ENCODE measurements around the gene CHMP4B. TPM values are rescaled to one million over a fixed set of nuclear protein-coding genes. Genes with fewer than 3 reads are reported as not detected.

CHMP4B gene
- polyA plus RNA-seq, 1 of the 3 experiments (the other 2 are of a cell fraction): 123 TPM

DNA sequence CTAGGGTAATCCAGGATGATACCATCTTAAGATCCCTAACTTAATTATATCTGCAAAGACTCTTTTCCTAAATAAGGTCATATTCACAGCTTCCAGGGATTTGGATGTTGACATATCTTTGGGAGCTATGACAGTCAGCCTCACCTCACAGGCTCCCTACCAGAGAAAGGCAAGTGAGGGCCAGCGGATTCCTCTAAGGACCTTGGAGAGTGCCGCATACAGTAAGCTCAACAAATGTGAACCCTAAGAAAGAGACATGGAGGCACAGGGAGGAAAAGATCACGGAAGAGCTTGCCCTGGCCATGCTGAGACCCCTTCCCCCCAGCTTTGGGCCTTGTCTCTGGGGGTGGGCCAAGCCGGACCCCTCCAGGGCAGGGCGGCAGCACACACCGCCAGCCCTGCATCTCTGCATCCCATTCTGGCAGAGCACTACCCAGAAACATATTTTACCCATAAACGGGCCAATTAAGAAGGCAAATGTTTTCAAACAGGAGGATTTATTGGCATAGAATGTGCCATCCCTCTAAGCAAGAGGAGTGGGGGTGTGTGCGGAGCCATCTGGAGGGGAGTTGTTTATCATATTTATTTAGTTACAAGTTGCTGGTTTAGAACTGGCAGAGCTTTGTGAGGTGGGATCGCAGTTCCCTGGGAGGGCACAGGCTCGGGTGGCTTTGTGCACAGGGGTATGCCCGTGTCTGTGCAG is 55.4 kb downstream of the CHMP4B start (continued):
- TF ChIP-seq FOXM1 (IDR thresholded peaks at IDR 0.05; ENCODE audit: low read depth) (no peak), SIN3A (IDR thresholded peaks at IDR 0.05; ENCODE audit: borderline replicate concordance, low read depth, low read length) (no peak), SMC3 (IDR thresholded peaks at IDR 0.05; ENCODE audit: low read depth, low read length) (no peak), TEAD4 (IDR thresholded peaks at IDR 0.05; ENCODE audit: borderline replicate concordance, insufficient read depth) (no peak)

- H4K20me1 ChIP-seq (ENCODE audit: insufficient read depth): no peaks in the 10 kb centered on the region
- H3K36me3 ChIP-seq (replicated peaks in 1 of 2; ENCODE audit: control insufficient read depth in 1 of 2, insufficient read depth in 2 of 2, low read length in 1 of 2): no peaks in the 10 kb centered on the region
- H3K79me2 ChIP-seq (ENCODE audit: insufficient read depth): no peaks in the 10 kb centered on the region
- H3K4me3 ChIP-seq (ENCODE audit: low read depth in 2 of 2, low read length in 1 of 2): no peak overlapping the region
- H3K4me2 ChIP-seq: no peak overlapping the region
- CTCF ChIA-PET: no interaction called here
- no peak for TF ChIP-seq SIN3A (IDR thresholded peaks at IDR 0.05; ENCODE audit: borderline replicate concordance, low read depth, low read length)
- H3K9ac ChIP-seq: no peak overlapping the region
- no peaks in the 10 kb centered on the region for H3F3A ChIP-seq (replicated peaks; ENCODE audit: insufficient read depth)
- H3K9me2 ChIP-seq: no peaks in the 10 kb centered on the region
- no peak overlapping the region for H2AFZ ChIP-seq (ENCODE audit: low read depth)
- POLR2A ChIA-PET: no interaction called here
- H3K4me1 ChIP-seq (ENCODE audit: control insufficient read depth in 1 of 2, insufficient read depth in 2 of 2, low read depth in 1 of 2, low read length in 1 of 2): peaks cover 0 to 50% of the 10 kb centered on the region in 2 experiments; a peak in 2 of 4 replicates
- DNase-seq: no peak
- peaks cover 4% of the 10 kb centered on the region; the same call in 1 of the 2 replicates for H3K27me3 ChIP-seq (ENCODE audit: insufficient read depth)
- no peak overlapping the region for H3K27ac ChIP-seq (ENCODE audit: low read depth in 2 of 2, low read length in 1 of 2)
- 67% methylated on average over 7 of the region's 7 CpGs for WGBS (ENCODE audit: low lambda C conversion rate)
- no peaks in the 10 kb centered on the region for H3K9me3 ChIP-seq
These were observed 56.9 kb downstream of the CHMP4B start for GRCh38 chr20:33868042-33868441.

GRCh38 chr20:33868595-33868994 is 57.4 kb downstream of the CHMP4B start:
- Histone ChIP-seq H3K9ac (no peak overlapping the region), H3K4me1 (ENCODE audit: control insufficient read depth in 1 of 2, insufficient read depth in 2 of 2, low read depth in 1 of 2, low read length in 1 of 2) (peaks cover 0 to 44% of the 10 kb centered on the region in 2 experiments; a peak in 2 of 4 replicates), H3K4me2 (no peak overlapping the region), H3K79me2 (ENCODE audit: insufficient read depth) (no peaks in the 10 kb centered on the region), H3K27me3 (ENCODE audit: insufficient read depth) (peaks cover 4% of the 10 kb centered on the region; the same call in 1 of the 2 replicates), H3K27ac (ENCODE audit: low read depth in 2 of 2, low read length in 1 of 2) (no peak overlapping the region), H4K20me1 (ENCODE audit: insufficient read depth) (no peaks in the 10 kb centered on the region), H2AFZ (ENCODE audit: low read depth) (no peak overlapping the region), H3K9me3 (no peaks in the 10 kb centered on the region), H3K4me3 (ENCODE audit: low read depth in 2 of 2, low read length in 1 of 2) (no peak overlapping the region), H3F3A (replicated peaks; ENCODE audit: insufficient read depth) (no peaks in the 10 kb centered on the region), H3K9me2 (no peaks in the 10 kb centered on the region), H3K36me3 (replicated peaks in 1 of 2; ENCODE audit: control insufficient read depth in 1 of 2, insufficient read depth in 2 of 2, low read length in 1 of 2) (no peaks in the 10 kb centered on the region)
- ChIA-PET POLR2A (no interaction called here), CTCF (no interaction called here)
- DNase-seq: no peak
- TF ChIP-seq TAF1 (IDR thresholded peaks at IDR 0.05; ENCODE audit: borderline replicate concordance, low read depth, low read length) (no peak), NRF1 (IDR thresholded peaks at IDR 0.05; ENCODE audit: low read depth, low read length) (no peak), FOXM1 (IDR thresholded peaks at IDR 0.05; ENCODE audit: low read depth) (no peak), EP300 (IDR thresholded peaks at IDR 0.05; ENCODE audit: borderline replicate concordance in 1 of 2, low read depth in 1 of 2, low read length in 1 of 2) (no peak), JUND (IDR thresholded peaks at IDR 0.05) (no peak)
- TF ChIP-seq, protein P1, sequence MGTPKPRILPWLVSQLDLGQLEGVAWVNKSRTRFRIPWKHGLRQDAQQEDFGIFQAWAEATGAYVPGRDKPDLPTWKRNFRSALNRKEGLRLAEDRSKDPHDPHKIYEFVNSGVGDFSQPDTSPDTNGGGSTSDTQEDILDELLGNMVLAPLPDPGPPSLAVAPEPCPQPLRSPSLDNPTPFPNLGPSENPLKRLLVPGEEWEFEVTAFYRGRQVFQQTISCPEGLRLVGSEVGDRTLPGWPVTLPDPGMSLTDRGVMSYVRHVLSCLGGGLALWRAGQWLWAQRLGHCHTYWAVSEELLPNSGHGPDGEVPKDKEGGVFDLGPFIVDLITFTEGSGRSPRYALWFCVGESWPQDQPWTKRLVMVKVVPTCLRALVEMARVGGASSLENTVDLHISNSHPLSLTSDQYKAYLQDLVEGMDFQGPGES (IDR thresholded peaks at IDR 0.05; ENCODE audit: low read depth, low read length): no peak
- 60% methylated on average over 4 of the region's 6 CpGs for WGBS (ENCODE audit: low lambda C conversion rate)

All from SK-N-SH (cell line).